SHP77 treated with DMSO at 0.1 percent for 48 hours (cell line): Measurements from ENCODE around the gene TMEM238.
A peak's percentile ranks its signal among the peaks of the same experiment; 100 is the strongest.
"Not testable (repeated sequence)": the region's sequence is repeated elsewhere in the genome, so short reads cannot be mapped to it uniquely, and the experiment has no call there.

Experiments
- DNase-seq: peaks from one replicate; lab custom pipeline; 2025; lab: John Stamatoyannopoulos, UW

Gene TMEM238

GRCh38 chr19:55339889-55340783, 44.0 kb downstream of the TMEM238 start:
- no peak for DNase-seq

- peak; percentile 99 for DNase-seq
These were observed 44.8 kb downstream of the TMEM238 start, which contains the start of gene KMT5C for GRCh38 chr19:55339105-55339888. TSS of gene KMT5C (plus strand) at chr19:55339876. CDS start at chr19:55341937, 2,061 bp downstream.

GRCh38 chr19:55336101-55336500, 48.0 kb downstream of the TMEM238 start:
- DNase-seq = no peak

- DNase-seq = no peak
These were observed 50.2 kb downstream of the TMEM238 start for GRCh38 chr19:55333870-55334269.

- not testable (repeated sequence) for DNase-seq
These were observed 54.3 kb downstream of the TMEM238 start for GRCh38 chr19:55329791-55330190.
